GM12878 (cell line): ENCODE measurements around the gene NOS1.

Experiments used
- BHLHE40 ChIP-seq, 2 experiments: fragments of 450-650 bp in 1 of 2; IDR thresholded peaks; 2 replicates each; pipeline ENCODE4 v1.6.1; 2011 to 2017; ENCODE audit warnings: low read depth in 2 of 2, borderline replicate concordance in 1 of 2, improper control_type of control experiment in 1 of 2, low read length in 1 of 2, mild to moderate bottlenecking in 1 of 2
- SIN3A ChIP-seq: IDR thresholded peaks from 2 replicates; pipeline ENCODE4 v1.6.1; 2012; ENCODE audit warnings: low read depth, low read length, improper control_type of control experiment
- TF ChIP-seq, protein P1 (sequence below), 3 experiments: IDR thresholded peaks in 2 of 3; conservative IDR thresholded peaks in 1 of 3; 2 replicates each; pipeline ENCODE4 v1.5.1; 2011; ENCODE audit warnings: low read depth in 3 of 3, low read length in 3 of 3, mild to moderate bottlenecking in 3 of 3, control low read depth in 2 of 3, moderate library complexity in 2 of 3, inconsistent platforms in 1 of 3, mixed read lengths in 1 of 3; ENCODE audit not compliant: control insufficient read depth in 2 of 3, insufficient read depth in 1 of 3; ENCODE audit errors: extremely low read depth in 1 of 3

DNA sequence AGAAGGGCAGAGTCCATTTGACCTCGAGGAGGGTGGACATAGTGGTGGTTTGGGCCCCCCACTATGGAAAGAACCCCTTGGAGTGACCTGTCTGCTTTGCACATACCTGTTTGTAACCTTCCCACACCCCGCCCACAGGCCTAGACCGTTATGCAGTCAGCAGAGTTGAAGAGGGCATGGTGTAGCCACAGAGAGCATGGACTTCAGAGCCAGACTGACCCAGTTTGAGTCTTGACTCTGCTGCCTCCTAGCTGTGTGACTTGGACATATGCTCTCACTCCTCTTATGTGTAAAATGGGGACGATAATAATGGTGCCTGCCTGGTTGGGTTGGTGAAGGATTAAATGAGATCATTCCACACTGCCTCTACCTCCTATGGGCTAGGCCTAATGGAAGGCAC is 40.9 kb upstream of the NOS1 start:
- TF ChIP-seq BHLHE40 (IDR thresholded peaks at IDR 0.05; ENCODE audit: borderline replicate concordance in 1 of 2, low read depth in 2 of 2, low read length in 1 of 2) (no peak), SIN3A (no peak)
- TF ChIP-seq, protein P1, sequence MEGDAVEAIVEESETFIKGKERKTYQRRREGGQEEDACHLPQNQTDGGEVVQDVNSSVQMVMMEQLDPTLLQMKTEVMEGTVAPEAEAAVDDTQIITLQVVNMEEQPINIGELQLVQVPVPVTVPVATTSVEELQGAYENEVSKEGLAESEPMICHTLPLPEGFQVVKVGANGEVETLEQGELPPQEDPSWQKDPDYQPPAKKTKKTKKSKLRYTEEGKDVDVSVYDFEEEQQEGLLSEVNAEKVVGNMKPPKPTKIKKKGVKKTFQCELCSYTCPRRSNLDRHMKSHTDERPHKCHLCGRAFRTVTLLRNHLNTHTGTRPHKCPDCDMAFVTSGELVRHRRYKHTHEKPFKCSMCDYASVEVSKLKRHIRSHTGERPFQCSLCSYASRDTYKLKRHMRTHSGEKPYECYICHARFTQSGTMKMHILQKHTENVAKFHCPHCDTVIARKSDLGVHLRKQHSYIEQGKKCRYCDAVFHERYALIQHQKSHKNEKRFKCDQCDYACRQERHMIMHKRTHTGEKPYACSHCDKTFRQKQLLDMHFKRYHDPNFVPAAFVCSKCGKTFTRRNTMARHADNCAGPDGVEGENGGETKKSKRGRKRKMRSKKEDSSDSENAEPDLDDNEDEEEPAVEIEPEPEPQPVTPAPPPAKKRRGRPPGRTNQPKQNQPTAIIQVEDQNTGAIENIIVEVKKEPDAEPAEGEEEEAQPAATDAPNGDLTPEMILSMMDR (IDR thresholded peaks at IDR 0.05 in 2 of 3, conservative IDR thresholded peaks at IDR 0.05 in 1 of 3; ENCODE audit: control insufficient read depth in 2 of 3, extremely low read depth in 1 of 3, insufficient read depth in 1 of 3, low read depth in 3 of 3, low read length in 3 of 3) = no peak
